Uterus (tissue), 2 donors: ENCODE data around the gene PLCG2.

Experiments
- CTCF ChIP-seq, 4 experiments: fragments of 200-600 bp in 2 of 4; fragments of 450-650 bp in 2 of 4; sonication (generic) in 2 of 4; IDR thresholded peaks; one replicate each; pipeline ENCODE4 v1.5.1; 2016 to 2019; ENCODE audit warnings: antibody characterized with exemption in 4 of 4, mild to moderate bottlenecking in 2 of 4, moderate library complexity in 1 of 4
- POLR2A ChIP-seq, 2 donors: fragments of 450-650 bp; IDR thresholded peaks; one replicate each; pipeline ENCODE4 v1.6.1; 2016; ENCODE audit warnings: antibody characterized with exemption in 2 of 2, mild to moderate bottlenecking in 1 of 2, moderate library complexity in 1 of 2

GRCh38 chr16:81883235-81883634 lies 104.1 kb downstream of the PLCG2 start:
- TF ChIP-seq CTCF (IDR thresholded peaks at IDR 0.05) (no peak), POLR2A (IDR thresholded peaks at IDR 0.05) (no peak)
